Chondrocyte (in vitro differentiated cells): ENCODE results near the gene SERPINB13. TPM values are rescaled to one million over a fixed set of nuclear protein-coding genes. Genes with fewer than 3 reads are reported as not detected.

Experiments
- DNase-seq: peaks from one replicate; pipeline ENCODE4 v3.0.0; 2021; ENCODE audit warnings: mixed read lengths, low spot score
- H3K27ac Mint-ChIP-seq: one replicate; pipeline ENCODE4 v1.8.0; 2021; ENCODE audit warnings: mild to moderate bottlenecking, moderate library complexity, mixed read lengths; ENCODE audit not compliant: unreplicated experiment
- H3K27me3 Mint-ChIP-seq: 2 replicates; pipeline ENCODE4 v1.8.0; 2021; ENCODE audit warnings: low read depth, mixed read lengths
- H3K36me3 Mint-ChIP-seq: 2 replicates; pipeline ENCODE4 v1.8.0; 2021; ENCODE audit warnings: low read depth, mixed read lengths
- H3K4me1 Mint-ChIP-seq: 2 replicates; pipeline ENCODE4 v1.8.0; 2021; ENCODE audit warnings: low read depth, mild to moderate bottlenecking, mixed read lengths
- H3K4me3 Mint-ChIP-seq: one replicate; pipeline ENCODE4 v1.8.0; 2021; ENCODE audit warnings: mild to moderate bottlenecking, moderate library complexity, mixed read lengths; ENCODE audit not compliant: unreplicated experiment
- H3K9me3 Mint-ChIP-seq: 2 replicates; pipeline ENCODE4 v1.8.0; 2021; ENCODE audit warnings: low read depth, mixed read lengths
- total RNA-seq: library from RNA; stranded (reverse); gene quantifications from 3 replicates; pipeline ENCODE4 v1.2.1, GENCODE V29; 2021
- TF ChIP-seq, protein P1 (sequence below): fragments of 200-600 bp; sonication (generic); IDR thresholded peaks from 2 replicates; pipeline ENCODE4 v1.5.0; 2021; ENCODE audit warnings: antibody characterized with exemption, mild to moderate bottlenecking, moderate library complexity

Gene SERPINB13
- total RNA-seq, 1 donor from 2014 or later, result not detected

DNA sequence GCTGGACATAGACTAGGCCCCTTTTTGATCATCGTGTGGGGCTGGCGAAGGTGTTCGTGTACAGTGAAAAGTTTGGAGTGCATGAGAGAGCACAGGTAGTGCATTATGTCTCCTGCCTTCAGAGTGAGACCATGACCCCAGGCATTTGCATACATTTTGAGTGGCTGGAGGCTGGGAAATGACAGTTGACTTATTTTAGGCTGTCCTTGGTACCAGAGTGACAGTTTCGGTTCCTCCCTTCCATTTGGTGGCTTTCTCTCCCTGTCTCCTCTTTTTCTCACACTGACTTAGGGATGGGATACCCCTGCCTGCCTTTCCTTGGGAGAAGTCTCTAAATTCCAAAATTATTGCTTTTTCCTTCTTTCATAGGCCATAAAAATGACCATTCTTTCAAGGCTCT, 24.9 kb upstream of the SERPINB13 start:
- Mint-ChIP-seq H3K9me3 (no peaks in the 10 kb centered on the region), H3K36me3 (no peaks in the 10 kb centered on the region), H3K4me1 (no peaks in the 10 kb centered on the region), H3K27ac (no peak overlapping the region), H3K27me3 (peaks cover 22% of the 10 kb centered on the region), H3K4me3 (no peak overlapping the region)
- TF ChIP-seq, protein P1, sequence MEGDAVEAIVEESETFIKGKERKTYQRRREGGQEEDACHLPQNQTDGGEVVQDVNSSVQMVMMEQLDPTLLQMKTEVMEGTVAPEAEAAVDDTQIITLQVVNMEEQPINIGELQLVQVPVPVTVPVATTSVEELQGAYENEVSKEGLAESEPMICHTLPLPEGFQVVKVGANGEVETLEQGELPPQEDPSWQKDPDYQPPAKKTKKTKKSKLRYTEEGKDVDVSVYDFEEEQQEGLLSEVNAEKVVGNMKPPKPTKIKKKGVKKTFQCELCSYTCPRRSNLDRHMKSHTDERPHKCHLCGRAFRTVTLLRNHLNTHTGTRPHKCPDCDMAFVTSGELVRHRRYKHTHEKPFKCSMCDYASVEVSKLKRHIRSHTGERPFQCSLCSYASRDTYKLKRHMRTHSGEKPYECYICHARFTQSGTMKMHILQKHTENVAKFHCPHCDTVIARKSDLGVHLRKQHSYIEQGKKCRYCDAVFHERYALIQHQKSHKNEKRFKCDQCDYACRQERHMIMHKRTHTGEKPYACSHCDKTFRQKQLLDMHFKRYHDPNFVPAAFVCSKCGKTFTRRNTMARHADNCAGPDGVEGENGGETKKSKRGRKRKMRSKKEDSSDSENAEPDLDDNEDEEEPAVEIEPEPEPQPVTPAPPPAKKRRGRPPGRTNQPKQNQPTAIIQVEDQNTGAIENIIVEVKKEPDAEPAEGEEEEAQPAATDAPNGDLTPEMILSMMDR, result no peak
- no peak for DNase-seq

DNA sequence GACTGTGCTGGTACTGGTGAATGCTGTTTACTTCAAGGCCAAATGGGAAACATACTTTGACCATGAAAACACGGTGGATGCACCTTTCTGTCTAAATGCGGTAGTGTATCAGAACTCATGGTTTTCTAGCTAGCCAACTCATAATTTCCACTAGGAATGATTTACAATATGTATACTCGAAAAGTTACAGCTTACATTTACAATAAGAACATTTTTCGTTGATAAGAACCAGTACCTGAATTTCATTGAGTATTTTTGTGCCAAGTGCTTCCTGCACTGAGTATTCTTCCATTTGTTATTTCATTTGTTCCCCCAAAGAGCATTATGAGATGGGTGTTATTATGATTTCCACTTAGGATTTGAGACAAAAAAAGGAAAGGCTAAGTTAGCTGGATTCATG, 23.1 kb upstream of the SERPINB13 start:
- DNase-seq, result no peak
- no peaks in the 10 kb centered on the region for H3K4me1 Mint-ChIP-seq
- H3K27me3 Mint-ChIP-seq, result peaks cover 23% of the 10 kb centered on the region
- H3K36me3 Mint-ChIP-seq, result no peaks in the 10 kb centered on the region
- TF ChIP-seq, protein P1, result no peak
- no peaks in the 10 kb centered on the region for H3K9me3 Mint-ChIP-seq
- no peak overlapping the region for H3K27ac Mint-ChIP-seq
- H3K4me3 Mint-ChIP-seq, result no peak overlapping the region

DNA sequence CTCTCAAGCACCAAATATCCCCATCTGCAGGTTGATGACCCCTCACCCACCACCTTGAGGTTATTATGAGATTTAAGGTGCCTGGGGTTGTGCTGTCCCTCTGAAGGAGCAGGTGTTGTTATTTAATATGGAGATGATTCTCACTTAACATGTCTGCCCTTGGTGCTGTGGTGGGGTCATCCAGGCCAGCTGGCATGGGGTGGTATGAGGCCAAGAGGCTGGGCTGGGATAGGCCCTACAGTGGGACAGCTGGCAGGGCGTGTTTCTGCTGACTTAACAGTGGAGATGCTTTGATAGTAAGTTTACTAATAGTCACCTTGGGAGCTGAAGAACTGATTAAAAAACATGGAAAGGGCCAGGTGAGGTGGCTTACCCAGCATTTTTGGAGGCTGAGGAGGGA, 22.6 kb upstream of the SERPINB13 start:
- no peak overlapping the region for H3K27ac Mint-ChIP-seq
- no peaks in the 10 kb centered on the region for H3K9me3 Mint-ChIP-seq
- no peaks in the 10 kb centered on the region for H3K36me3 Mint-ChIP-seq
- TF ChIP-seq, protein P1, result no peak
- H3K4me1 Mint-ChIP-seq, result no peaks in the 10 kb centered on the region
- no peak for DNase-seq
- H3K27me3 Mint-ChIP-seq, result peaks cover 18% of the 10 kb centered on the region
- H3K4me3 Mint-ChIP-seq, result no peak overlapping the region

DNA sequence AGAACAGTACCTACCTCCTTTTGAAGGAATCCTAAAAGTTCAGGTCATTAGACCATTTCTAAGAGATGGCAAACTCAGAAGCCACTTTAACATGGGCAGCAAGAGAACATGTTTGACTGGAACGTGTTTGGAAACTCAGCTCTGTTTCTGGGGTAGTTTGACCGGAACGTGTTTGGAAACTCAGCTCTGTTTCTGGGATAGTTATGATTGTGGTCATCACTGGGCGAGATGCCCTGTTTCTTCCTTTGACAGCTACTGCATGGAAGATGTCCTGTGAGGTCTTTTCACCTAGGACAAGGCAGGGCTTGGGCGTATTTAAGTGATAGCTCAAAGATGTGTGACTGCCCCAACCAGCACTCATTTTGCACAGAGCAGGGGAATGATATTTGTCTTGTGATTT, 19.9 kb upstream of the SERPINB13 start:
- no peaks in the 10 kb centered on the region for H3K36me3 Mint-ChIP-seq
- no peak overlapping the region for H3K27ac Mint-ChIP-seq
- H3K27me3 Mint-ChIP-seq, result peaks cover 32% of the 10 kb centered on the region
- no peaks in the 10 kb centered on the region for H3K4me1 Mint-ChIP-seq
- no peaks in the 10 kb centered on the region for H3K9me3 Mint-ChIP-seq
- H3K4me3 Mint-ChIP-seq, result no peak overlapping the region
- DNase-seq, result no peak
- TF ChIP-seq, protein P1, result no peak

DNA sequence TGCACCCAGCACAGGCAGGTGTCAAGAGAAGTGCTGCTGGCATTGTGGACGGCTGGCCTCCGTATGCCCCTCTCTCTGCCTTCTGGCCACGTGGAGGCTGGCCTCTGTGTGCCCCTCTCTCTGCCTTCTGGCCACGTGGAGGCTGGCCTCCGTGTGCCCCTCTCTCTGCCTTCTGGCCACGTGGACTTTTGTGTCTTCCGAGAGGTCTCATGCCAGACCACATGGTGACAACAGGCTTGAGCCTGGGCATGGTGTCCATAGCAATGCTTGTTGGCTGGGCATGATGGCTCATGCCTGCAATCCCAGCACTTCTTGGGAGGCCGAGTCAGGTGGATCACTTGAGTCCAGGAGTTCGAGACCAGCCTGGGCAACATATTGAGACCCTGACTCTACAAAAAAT, 19.3 kb upstream of the SERPINB13 start:
- H3K27me3 Mint-ChIP-seq, result peaks cover 37% of the 10 kb centered on the region
- no peaks in the 10 kb centered on the region for H3K4me1 Mint-ChIP-seq
- H3K27ac Mint-ChIP-seq, result no peak overlapping the region
- H3K36me3 Mint-ChIP-seq, result no peaks in the 10 kb centered on the region
- TF ChIP-seq, protein P1, result no peak
- no peak for DNase-seq
- H3K9me3 Mint-ChIP-seq, result no peaks in the 10 kb centered on the region
- H3K4me3 Mint-ChIP-seq, result no peak overlapping the region
